Measurements from ENCODE around the gene HNRNPH1.
A peak's percentile ranks its signal among the peaks of the same experiment; 100 is the strongest.

HNRNPH1 gene

GRCh38 chr5:179623906-179624741 is 653 bp upstream of the HNRNPH1 start:
- DNase-seq (ENCODE audit: low spot score) (peak; percentile 59), FAIRE-seq (peak; percentile 42)

GRCh38 chr5:179621551-179622214 is 1.8 kb downstream of the HNRNPH1 start:
- FAIRE-seq (no peak), DNase-seq (ENCODE audit: low spot score) (no peak)

- no peak for FAIRE-seq
- DNase-seq (ENCODE audit: low spot score), result no peak
Measured at GRCh38 chr5:179620703-179621350, 2.6 kb downstream of the HNRNPH1 start.

- no peak for DNase-seq (ENCODE audit: low spot score)
- FAIRE-seq, result no peak
Measured at GRCh38 chr5:179620293-179620692, 3.2 kb downstream of the HNRNPH1 start.

- FAIRE-seq (peak; percentile 52), DNase-seq (ENCODE audit: low spot score) (no peak)
Measured at GRCh38 chr5:179619776-179620175, 3.7 kb downstream of the HNRNPH1 start.

- DNase-seq (ENCODE audit: low spot score) (no peak), FAIRE-seq (no peak)
Measured at GRCh38 chr5:179618923-179619554, 4.4 kb downstream of the HNRNPH1 start.

- FAIRE-seq, result no peak
Measured at GRCh38 chr5:179617930-179618329, 5.5 kb downstream of the HNRNPH1 start.

GRCh38 chr5:179616002-179616594 is 7.4 kb downstream of the HNRNPH1 start:
- FAIRE-seq (no peak), DNase-seq (ENCODE audit: low spot score) (no peak)

More at GRCh38 chr5:179617930-179618329, 5.5 kb downstream of the HNRNPH1 start:
- no peak for DNase-seq (ENCODE audit: low spot score)

GRCh38 chr5:179615203-179615602 is 8.3 kb downstream of the HNRNPH1 start:
- no peak for FAIRE-seq

GRCh38 chr5:179614745-179615144 is 8.7 kb downstream of the HNRNPH1 start:
- FAIRE-seq (no peak), DNase-seq (ENCODE audit: low spot score) (no peak)

More at GRCh38 chr5:179615203-179615602, 8.3 kb downstream of the HNRNPH1 start:
- DNase-seq (ENCODE audit: low spot score), result no peak

- FAIRE-seq (no peak), DNase-seq (ENCODE audit: low spot score) (no peak)
Measured at GRCh38 chr5:179613460-179614071, 9.9 kb downstream of the HNRNPH1 start.

GRCh38 chr5:179612577-179613459 is 10.7 kb downstream of the HNRNPH1 start:
- FAIRE-seq, result no peak
- no peak for DNase-seq (ENCODE audit: low spot score)

GRCh38 chr5:179610903-179611265 is 12.6 kb downstream of the HNRNPH1 start:
- FAIRE-seq, result no peak

GRCh38 chr5:179610109-179610902 is 13.2 kb downstream of the HNRNPH1 start:
- FAIRE-seq (no peak), DNase-seq (ENCODE audit: low spot score) (no peak)

More at GRCh38 chr5:179610903-179611265, 12.6 kb downstream of the HNRNPH1 start:
- DNase-seq (ENCODE audit: low spot score), result no peak

- DNase-seq (ENCODE audit: low spot score) (no peak), FAIRE-seq (no peak)
Measured at GRCh38 chr5:179609834-179610108, 13.7 kb downstream of the HNRNPH1 start.

- DNase-seq (ENCODE audit: low spot score) (no peak), FAIRE-seq (no peak)
Measured at GRCh38 chr5:179608131-179608581, 15.3 kb downstream of the HNRNPH1 start.

GRCh38 chr5:179607160-179607931 is 16.1 kb downstream of the HNRNPH1 start:
- no peak for FAIRE-seq

GRCh38 chr5:179606910-179607159 is 16.6 kb downstream of the HNRNPH1 start:
- FAIRE-seq (no peak), DNase-seq (ENCODE audit: low spot score) (no peak)

More at GRCh38 chr5:179607160-179607931, 16.1 kb downstream of the HNRNPH1 start:
- DNase-seq (ENCODE audit: low spot score), result no peak
